Skeletal muscle cell (primary cell): ENCODE data around the gene FBXW10.
"Not testable (repeated sequence)": the region's sequence is repeated elsewhere in the genome, so short reads cannot be mapped to it uniquely, and the experiment has no call there.

Source experiments
- DNase-seq: peaks from one replicate; pipeline ENCODE4 v3.0.0-alpha.2; 2010; ENCODE audit warnings: low read depth
- H3K4me3 ChIP-seq: 2 replicates; pipeline ENCODE4 v1.5.1; 2011; ENCODE audit warnings: low read depth, mild to moderate bottlenecking, control low read depth, low read length, moderate library complexity

FBXW10 gene

GRCh38 chr17:18746551-18746950, 2.7 kb downstream of the FBXW10 start:
- not testable (repeated sequence) for H3K4me3 ChIP-seq, DNase-seq

DNA sequence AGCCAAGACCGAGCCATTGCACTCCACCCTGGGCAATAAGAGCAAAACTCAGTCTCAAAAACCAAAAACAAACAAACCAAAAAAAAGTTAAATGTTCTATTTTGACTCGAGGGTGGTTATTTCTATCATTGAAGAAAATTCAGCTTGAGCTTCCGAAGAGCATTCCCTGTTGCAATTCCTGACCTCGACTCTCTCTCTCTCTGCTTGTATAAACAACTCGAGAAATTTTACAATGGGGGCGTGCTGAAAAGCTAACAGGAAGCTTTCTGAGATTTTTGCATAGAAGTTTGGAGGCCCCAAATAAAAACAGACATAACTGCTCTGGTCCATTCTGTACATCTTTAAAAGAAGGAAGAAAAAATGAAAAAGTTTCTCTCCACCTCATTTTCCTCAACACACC, 3.6 kb downstream of the FBXW10 start:
- not testable (repeated sequence) for DNase-seq, H3K4me3 ChIP-seq

- not testable (repeated sequence) for H3K4me3 ChIP-seq, DNase-seq
Measured at GRCh38 chr17:18750242-18750641, 6.4 kb downstream of the FBXW10 start.

GRCh38 chr17:18753829-18754409, 10.1 kb downstream of the FBXW10 start:
- H3K4me3 ChIP-seq, DNase-seq: not testable (repeated sequence)

- not testable (repeated sequence) for H3K4me3 ChIP-seq, DNase-seq
Measured at GRCh38 chr17:18755969-18756368, 12.1 kb downstream of the FBXW10 start.

- not testable (repeated sequence) for H3K4me3 ChIP-seq, DNase-seq
Measured at GRCh38 chr17:18757368-18758044, 13.7 kb downstream of the FBXW10 start.

- DNase-seq, H3K4me3 ChIP-seq: not testable (repeated sequence)
Measured at GRCh38 chr17:18758344-18758743, 14.5 kb downstream of the FBXW10 start.

DNA sequence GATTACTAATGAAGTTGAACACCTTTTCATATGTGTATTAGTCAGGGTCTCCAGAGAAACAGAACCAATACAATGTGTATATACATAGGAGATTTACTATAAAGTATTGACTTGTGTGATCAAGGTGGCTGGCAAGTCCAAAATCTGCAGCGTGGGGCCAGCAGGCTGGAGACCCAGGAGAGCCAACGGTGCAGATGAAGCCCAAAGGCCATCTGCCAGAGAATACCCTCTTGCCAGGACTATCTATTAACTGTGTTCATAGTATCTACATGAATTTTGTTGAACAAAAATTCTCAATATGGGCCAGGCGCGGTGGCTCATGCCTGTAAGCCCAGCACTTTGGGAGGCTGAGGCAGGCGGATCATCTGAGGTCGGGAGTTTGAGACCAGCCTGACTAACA, 16.4 kb downstream of the FBXW10 start:
- not testable (repeated sequence) for H3K4me3 ChIP-seq, DNase-seq

GRCh38 chr17:18770572-18770971, 26.7 kb downstream of the FBXW10 start:
- not testable (repeated sequence) for DNase-seq, H3K4me3 ChIP-seq

DNA sequence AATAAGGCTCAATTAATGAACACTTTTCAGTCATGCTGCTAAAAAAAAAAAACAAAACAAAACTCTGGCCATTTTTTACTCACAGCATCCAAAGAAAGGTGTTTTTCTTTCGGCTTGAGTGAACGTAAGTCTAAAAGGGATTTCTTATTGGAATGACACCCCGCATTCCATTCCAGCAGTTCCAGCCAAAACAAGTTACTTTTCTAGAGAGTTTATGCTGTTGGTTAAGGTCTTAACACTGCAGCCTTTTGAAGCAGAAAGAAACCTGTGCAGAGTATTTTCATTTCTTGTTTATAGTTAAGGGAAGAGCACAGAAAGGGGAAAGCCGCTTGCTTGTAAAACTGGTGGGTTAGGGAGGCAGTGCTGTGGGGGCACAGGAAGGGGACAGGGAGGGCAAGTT, 27.2 kb downstream of the FBXW10 start:
- not testable (repeated sequence) for DNase-seq

GRCh38 chr17:18772471-18772870, 28.6 kb downstream of the FBXW10 start:
- H3K4me3 ChIP-seq = no peak overlapping the region
- no peak for DNase-seq

More for the DNA sequence above, 27.2 kb downstream of the FBXW10 start:
- H3K4me3 ChIP-seq = not testable (repeated sequence)

GRCh38 chr17:18780991-18781718, 37.3 kb downstream of the FBXW10 start, which contains the start of gene TVP23B:
TVP23B (plus strand) TSS chr17:18781183; CDS start chr17:18781294, 111 bp downstream.
- H3K4me3 ChIP-seq = peak within 1 kb of the TSS; percentile 53
- DNase-seq = peak; percentile 71

GRCh38 chr17:18781805-18782204, 38.0 kb downstream of the FBXW10 start:
- H3K4me3 ChIP-seq = peak overlapping the region; percentile 53
- DNase-seq = not testable (repeated sequence)

DNA sequence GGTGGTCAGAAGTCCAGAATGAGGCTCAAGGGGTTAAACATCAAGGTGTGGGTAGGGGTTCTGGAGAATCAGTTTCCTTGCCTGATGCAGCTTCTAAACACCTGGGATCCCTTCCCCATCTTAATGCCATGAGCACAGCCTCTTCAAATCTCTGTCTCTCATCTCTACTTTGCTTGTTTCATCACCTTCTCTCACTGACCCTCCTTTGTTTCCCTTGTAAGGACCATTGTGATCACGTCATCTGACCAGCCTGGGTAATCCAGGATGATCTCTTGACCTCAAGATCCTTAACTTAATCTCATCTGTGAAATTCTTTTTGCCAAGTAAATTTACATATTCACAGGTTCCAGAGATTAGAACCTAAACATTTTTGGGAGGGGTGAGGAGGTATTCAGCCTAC, 42.1 kb downstream of the FBXW10 start:
- DNase-seq, H3K4me3 ChIP-seq: not testable (repeated sequence)

DNA sequence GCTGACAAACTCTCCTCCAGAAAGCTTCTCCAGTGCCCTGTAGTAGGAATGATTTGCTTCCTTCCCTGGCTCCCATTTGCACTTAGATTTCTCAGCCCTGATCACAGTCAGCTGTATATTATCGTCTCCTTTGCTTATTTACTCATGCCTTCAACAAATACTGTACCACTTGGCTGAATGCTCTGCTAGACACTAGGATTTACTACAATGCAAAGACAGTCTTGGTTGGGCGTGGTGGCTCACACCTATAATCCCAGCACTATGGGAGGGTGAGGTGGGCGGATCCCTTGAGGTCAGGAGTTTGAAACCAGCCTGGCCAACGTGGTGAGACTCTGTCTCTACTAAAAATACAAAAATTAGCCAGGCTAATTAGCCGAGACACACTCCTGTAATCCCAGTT, 43.0 kb downstream of the FBXW10 start:
- DNase-seq, H3K4me3 ChIP-seq: not testable (repeated sequence)

DNA sequence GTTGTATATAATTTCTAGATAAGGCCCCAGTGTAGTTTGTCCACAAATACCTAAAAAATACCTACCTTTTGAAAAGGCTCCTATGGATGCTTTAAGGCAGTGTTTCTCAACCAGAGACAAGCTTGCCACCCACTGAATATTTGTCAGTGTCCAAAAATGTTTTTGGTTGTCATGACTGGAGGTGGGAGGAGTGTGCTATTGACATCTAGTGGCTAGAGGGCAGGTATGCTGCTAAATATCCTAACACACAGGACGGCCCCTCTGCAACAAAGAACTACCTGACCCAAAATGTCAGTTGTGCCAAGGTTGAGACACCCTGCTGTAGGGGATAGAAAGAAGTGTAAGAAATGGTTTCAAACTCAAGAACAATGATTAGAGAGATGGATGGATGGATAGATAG, 47.5 kb downstream of the FBXW10 start:
- not testable (repeated sequence) for H3K4me3 ChIP-seq, DNase-seq

GRCh38 chr17:18794841-18795240, 51.0 kb downstream of the FBXW10 start:
- DNase-seq, H3K4me3 ChIP-seq: not testable (repeated sequence)

- DNase-seq, H3K4me3 ChIP-seq: not testable (repeated sequence)
Measured at GRCh38 chr17:18796887-18797286, 53.0 kb downstream of the FBXW10 start.

DNA sequence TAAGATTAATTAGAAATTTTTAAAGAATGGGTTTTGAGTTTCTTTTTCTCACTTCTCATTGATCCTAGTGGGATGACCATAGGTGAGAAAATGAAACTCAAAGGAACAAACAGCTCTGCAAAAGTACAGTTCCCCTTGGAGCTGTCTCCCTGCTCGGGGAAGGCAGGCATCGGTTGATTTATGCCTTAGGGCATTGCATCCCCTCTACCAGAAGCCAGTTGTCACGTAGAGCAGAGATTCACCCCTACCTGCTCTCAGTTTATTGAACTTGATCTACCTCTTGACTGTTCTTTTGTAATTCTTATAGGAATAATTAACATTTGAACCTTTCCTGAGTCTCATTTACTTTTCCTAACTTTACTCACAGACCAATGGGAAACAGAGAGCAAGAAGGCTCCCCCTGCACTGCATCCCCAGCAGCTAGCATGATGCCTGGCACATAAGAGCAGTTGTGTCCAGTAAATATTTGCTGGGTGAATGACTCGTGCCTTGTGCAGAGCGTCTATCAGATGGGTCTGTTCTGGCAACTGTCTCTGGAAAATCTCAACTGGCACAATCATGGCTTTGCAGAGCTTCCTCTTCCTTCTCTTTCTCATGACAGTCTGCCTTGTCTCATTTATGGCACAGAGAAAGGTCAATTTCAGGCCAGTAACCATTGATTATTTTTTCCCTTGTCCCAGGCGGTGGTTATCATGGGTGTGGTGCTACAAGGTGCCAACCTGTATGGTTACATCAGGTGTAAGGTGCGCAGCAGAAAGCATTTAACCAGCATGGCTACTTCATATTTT, 59.8 kb downstream of the FBXW10 start:
- not testable (repeated sequence) for DNase-seq, H3K4me3 ChIP-seq
